K562 (cell line): ENCODE measurements around the gene PNPO. TPM values are rescaled to one million over a fixed set of nuclear protein-coding genes. Genes with fewer than 3 reads are reported as not detected.
A peak's percentile ranks its signal among the peaks of the same experiment; 100 is the strongest.

Experiments used
- BCL6 ChIP-seq: fragments of 250-450 bp; sonication (Bioruptor Pico); IDR thresholded peaks from 2 replicates; pipeline ENCODE4 v1.4.0; 2020
- BCLAF1 ChIP-seq, 2 experiments: fragments of 450-650 bp in 1 of 2; IDR thresholded peaks; 2 replicates each; pipeline ENCODE4 v1.6.1; 2011 to 2017; ENCODE audit warnings: low read depth in 2 of 2, antibody characterized with exemption in 1 of 2, borderline replicate concordance in 1 of 2, low read length in 1 of 2, mild to moderate bottlenecking in 1 of 2, mixed read lengths in 1 of 2; ENCODE audit not compliant: control insufficient read depth in 1 of 2
- DNMT1 ChIP-seq: fragments of 450-650 bp; IDR thresholded peaks from 2 replicates; pipeline ENCODE4 v1.6.1; 2016; ENCODE audit warnings: antibody characterized with exemption, mild to moderate bottlenecking
- ESRRB ChIP-seq: fragments of 250-450 bp; sonication (Bioruptor Pico); IDR thresholded peaks from 2 replicates; pipeline ENCODE4 v1.5.0; 2020; ENCODE audit warnings: mild to moderate bottlenecking, moderate library complexity, borderline replicate concordance
- HDGF ChIP-seq: fragments of 450-650 bp; IDR thresholded peaks from 2 replicates; pipeline ENCODE4 v1.6.1; 2016
- JUND ChIP-seq, 2 experiments: IDR thresholded peaks; 2 replicates in 1 of 2; 3 replicates in 1 of 2; pipeline ENCODE4 v1.6.1; 2011; ENCODE audit warnings: borderline replicate concordance in 2 of 2, low read depth in 2 of 2, low read length in 2 of 2, improper control_type of control experiment in 1 of 2, missing biosample characterization in 1 of 2, missing genetic modification characterization in 1 of 2, missing genetic modification reagents in 1 of 2
- KLF6 ChIP-seq: fragments of 250-450 bp; sonication (Bioruptor Pico); IDR thresholded peaks from 2 replicates; pipeline ENCODE4 v1.4.0; 2020; ENCODE audit warnings: mild to moderate bottlenecking, moderate library complexity, borderline replicate concordance
- L3MBTL2 ChIP-seq: fragments of 450-650 bp; IDR thresholded peaks from 2 replicates; pipeline ENCODE4 v1.6.1; 2016; ENCODE audit warnings: mild to moderate bottlenecking, moderate library complexity
- MAFK ChIP-seq: IDR thresholded peaks from 2 replicates; pipeline ENCODE4 v1.6.1; 2011; ENCODE audit warnings: low read length, improper control_type of control experiment
- MEF2A ChIP-seq: IDR thresholded peaks from 2 replicates; pipeline ENCODE4 v1.6.1; 2011; ENCODE audit warnings: low read depth, mild to moderate bottlenecking, low read length, moderate library complexity; ENCODE audit not compliant: control insufficient read depth
- MYNN ChIP-seq, 2 experiments: sonication (generic); formaldehyde crosslinking in 1 of 2; IDR thresholded peaks; 2 replicates each; pipeline versions ENCODE4 v1.5.0 to v1.6.1; 2016 to 2020; ENCODE audit warnings: antibody characterized with exemption in 1 of 2, missing genetic modification reagents in 1 of 2
- NCOA1 ChIP-seq: fragments of 450-650 bp; IDR thresholded peaks from 2 replicates; pipeline ENCODE4 v1.6.1; 2016; ENCODE audit warnings: low read depth
- PRMT5 ChIP-seq: sonication (generic); formaldehyde crosslinking; IDR thresholded peaks from 2 replicates; pipeline ENCODE4 v1.5.0; 2020; ENCODE audit warnings: missing genetic modification reagents
- RBM22 ChIP-seq: fragments of 200-400 bp; formaldehyde crosslinking; IDR thresholded peaks from 2 replicates; pipeline ENCODE4 v1.6.1; 2018; ENCODE audit warnings: low read length, low read depth; ENCODE audit not compliant: poor library complexity, severe bottlenecking
- RCOR1 ChIP-seq, 2 experiments: IDR thresholded peaks; 2 replicates each; pipeline ENCODE4 v1.6.1; 2012; ENCODE audit warnings: low read depth in 2 of 2, low read length in 2 of 2, borderline replicate concordance in 1 of 2, improper control_type of control experiment in 1 of 2
- TAF1 ChIP-seq: IDR thresholded peaks from 2 replicates; pipeline ENCODE4 v1.6.1; 2011; ENCODE audit warnings: mild to moderate bottlenecking, low read length, moderate library complexity; ENCODE audit not compliant: insufficient read depth, control insufficient read depth, severe bottlenecking; ENCODE audit errors: extremely low read depth
- TCF7 ChIP-seq: sonication (generic); IDR thresholded peaks from 2 replicates; pipeline ENCODE4 v1.6.1; 2016; ENCODE audit warnings: antibody characterized with exemption, borderline replicate concordance
- XRCC5 ChIP-seq: fragments of 200-400 bp; formaldehyde crosslinking; IDR thresholded peaks from 2 replicates; pipeline ENCODE4 v1.6.1; 2017; ENCODE audit warnings: low read depth, mild to moderate bottlenecking, low read length
- ZBTB7A ChIP-seq: IDR thresholded peaks from 2 replicates; pipeline ENCODE4 v1.6.1; 2011; ENCODE audit warnings: low read depth, mild to moderate bottlenecking, low read length, moderate library complexity, borderline replicate concordance; ENCODE audit not compliant: control insufficient read depth
- ZNF121 ChIP-seq: sonication (generic); formaldehyde crosslinking; conservative IDR thresholded peaks from 2 replicates; pipeline ENCODE4 v1.8.0; 2022; ENCODE audit warnings: missing genetic modification reagents
- ZNF586 ChIP-seq: fragments of 450-650 bp; formaldehyde crosslinking; conservative IDR thresholded peaks from 2 replicates; pipeline ENCODE4 v1.4.0; 2020; ENCODE audit warnings: mild to moderate bottlenecking, moderate library complexity
- polyA plus RNA-seq, 8 experiments: library from polyadenylated mRNA; depleted of rRNA in 4 of 8; stranded (reverse) in 5 of 8; unstranded in 3 of 8; fragments of >200 nt; fragmentation: Nextera tagmentation in 2 of 8; fragmentation: Illumina TruSeq in 1 of 8; extraction: Ambion mirVana in 2 of 8; extraction: Trizol in 1 of 8; gene quantifications; 2 replicates each; pipeline versions ENCODE4 v1.2.1 to v1.2.3, GENCODE V29; 2011 to 2014; ENCODE audit warnings: inconsistent platforms in 1 of 8, missing spikeins in 1 of 8
- total RNA-seq, 7 experiments: library from RNA; depleted of rRNA in 6 of 7; stranded (reverse); fragments of >200 nt in 6 of 7; fragmentation: Illumina TruSeq in 2 of 7; extraction: Trizol in 2 of 7; gene quantifications; 2 replicates each; pipeline versions ENCODE4 v1.2.1 to v1.2.3, GENCODE V29; 2011 to 2021; ENCODE audit warnings: low replicate concordance in 1 of 7
- TF ChIP-seq, protein P1 (sequence below), 3 experiments: fragments of 200-800 bp in 1 of 3; fragments of 250-450 bp in 1 of 3; fragments of 450-650 bp in 1 of 3; sonication (Bioruptor Pico) in 1 of 3; sonication (Bioruptor generic) in 1 of 3; formaldehyde crosslinking in 1 of 3; IDR thresholded peaks; 2 replicates each; pipeline versions ENCODE4 v1.6.1 to v1.8.0; 2016 to 2022; ENCODE audit warnings: mild to moderate bottlenecking in 2 of 3, missing genetic modification characterization in 2 of 3, missing compliant biosample characterization in 1 of 3, moderate library complexity in 1 of 3

PNPO gene
- total and polyA plus RNA-seq, 9 of the 15 experiments (the other 6 are each of a cell fraction or from before 2014, with no cell fraction given), result 16.6 to 39.0 (median 27.4) TPM

DNA sequence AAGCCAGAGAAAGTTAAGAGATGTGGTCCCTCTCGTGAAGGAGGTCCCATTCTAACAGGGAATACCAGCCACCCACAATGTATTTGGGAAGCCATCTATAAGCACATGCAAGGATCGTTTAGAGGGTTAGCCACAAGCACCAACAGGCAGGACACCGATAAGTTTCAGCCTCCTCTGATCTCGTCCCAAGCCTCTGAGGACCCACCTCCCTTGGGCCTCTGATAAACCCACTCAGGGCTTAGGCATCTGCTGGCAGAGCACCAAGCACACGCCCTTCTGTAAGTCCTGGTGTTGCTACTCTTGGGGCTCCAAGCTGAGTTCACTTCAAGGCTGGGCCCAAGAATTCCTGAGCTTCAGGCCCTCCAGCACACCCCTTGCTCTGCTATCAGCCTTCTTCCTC, 5.4 kb upstream of the PNPO start (continued):
- TF ChIP-seq, protein P1, sequence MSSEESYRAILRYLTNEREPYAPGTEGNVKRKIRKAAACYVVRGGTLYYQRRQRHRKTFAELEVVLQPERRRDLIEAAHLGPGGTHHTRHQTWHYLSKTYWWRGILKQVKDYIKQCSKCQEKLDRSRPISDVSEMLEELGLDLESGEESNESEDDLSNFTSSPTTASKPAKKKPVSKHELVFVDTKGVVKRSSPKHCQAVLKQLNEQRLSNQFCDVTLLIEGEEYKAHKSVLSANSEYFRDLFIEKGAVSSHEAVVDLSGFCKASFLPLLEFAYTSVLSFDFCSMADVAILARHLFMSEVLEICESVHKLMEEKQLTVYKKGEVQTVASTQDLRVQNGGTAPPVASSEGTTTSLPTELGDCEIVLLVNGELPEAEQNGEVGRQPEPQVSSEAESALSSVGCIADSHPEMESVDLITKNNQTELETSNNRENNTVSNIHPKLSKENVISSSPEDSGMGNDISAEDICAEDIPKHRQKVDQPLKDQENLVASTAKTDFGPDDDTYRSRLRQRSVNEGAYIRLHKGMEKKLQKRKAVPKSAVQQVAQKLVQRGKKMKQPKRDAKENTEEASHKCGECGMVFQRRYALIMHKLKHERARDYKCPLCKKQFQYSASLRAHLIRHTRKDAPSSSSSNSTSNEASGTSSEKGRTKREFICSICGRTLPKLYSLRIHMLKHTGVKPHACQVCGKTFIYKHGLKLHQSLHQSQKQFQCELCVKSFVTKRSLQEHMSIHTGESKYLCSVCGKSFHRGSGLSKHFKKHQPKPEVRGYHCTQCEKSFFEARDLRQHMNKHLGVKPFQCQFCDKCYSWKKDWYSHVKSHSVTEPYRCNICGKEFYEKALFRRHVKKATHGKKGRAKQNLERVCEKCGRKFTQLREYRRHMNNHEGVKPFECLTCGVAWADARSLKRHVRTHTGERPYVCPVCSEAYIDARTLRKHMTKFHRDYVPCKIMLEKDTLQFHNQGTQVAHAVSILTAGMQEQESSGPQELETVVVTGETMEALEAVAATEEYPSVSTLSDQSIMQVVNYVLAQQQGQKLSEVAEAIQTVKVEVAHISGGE (CRISPR knock-in tag; IDR thresholded peaks at IDR 0.05), result 0 out of 6 replicates have a peak, but pooled peaks of 1 of the 3 experiments have one; percentile 34
- TF ChIP-seq KLF6 (CRISPR knock-in tag), result no peak
- peak; percentile 70; the same call in 1 of the 2 replicates for TF ChIP-seq ZBTB7A
- no peak for TF ChIP-seq HDGF
- 0 out of 2 replicates have a peak, but pooled peaks have one; percentile 19 for TF ChIP-seq MYNN (IDR thresholded peaks at IDR 0.05)
- TF ChIP-seq MYNN (CRISPR knock-in tag; IDR thresholded peaks at IDR 0.05), result no peak
- TF ChIP-seq BCL6, result no peak
- peak; percentile 94; the same call in 1 of the 2 replicates for TF ChIP-seq TCF7
- TF ChIP-seq BCLAF1 (IDR thresholded peaks at IDR 0.05; ENCODE audit: borderline replicate concordance in 1 of 2, control insufficient read depth in 1 of 2, low read depth in 2 of 2, low read length in 1 of 2), result no peak
- no peak for TF ChIP-seq XRCC5
- no peak for TF ChIP-seq ZNF586 (CRISPR knock-in tag)
- peak; percentile 21 to 28; a peak in 1 of 4 replicates for TF ChIP-seq RCOR1 (IDR thresholded peaks at IDR 0.05; ENCODE audit: borderline replicate concordance in 1 of 2, low read depth in 2 of 2, low read length in 2 of 2)
- no peak for TF ChIP-seq MAFK
- peak; percentile 36; the same call in 1 of the 2 replicates for TF ChIP-seq L3MBTL2
- TF ChIP-seq DNMT1, result no peak
- TF ChIP-seq TAF1, result peak; percentile 11
- no peak for TF ChIP-seq PRMT5
- TF ChIP-seq NCOA1, result no peak
- no peak for TF ChIP-seq ZNF121 (CRISPR knock-in tag)
- no peak for TF ChIP-seq MEF2A
- TF ChIP-seq RBM22, result no peak
- no peak for TF ChIP-seq ESRRB (CRISPR knock-in tag)
- TF ChIP-seq JUND (IDR thresholded peaks at IDR 0.05; ENCODE audit: borderline replicate concordance, low read depth, low read length), result peak; percentile 78
- peak; percentile 48; the same call in 1 of the 3 replicates for TF ChIP-seq JUND (tag; IDR thresholded peaks at IDR 0.05; ENCODE audit: borderline replicate concordance, low read depth, low read length)
